Esophagus squamous epithelium (tissue), 4 donors: ENCODE data around the gene KMT2C.

ENCODE experiments used
- CTCF ChIP-seq, 6 experiments: fragments of 450-650 bp in 4 of 6; fragments of 200-600 bp in 2 of 6; sonication (generic) in 2 of 6; IDR thresholded peaks; one replicate each; pipeline ENCODE4 v1.5.1; 2016 to 2019; ENCODE audit warnings: antibody characterized with exemption in 6 of 6, mild to moderate bottlenecking in 4 of 6, moderate library complexity in 4 of 6
- POLR2A ChIP-seq, 4 donors: fragments of 450-650 bp; IDR thresholded peaks; one replicate each; pipeline ENCODE4 v1.6.1; 2017; ENCODE audit warnings: antibody characterized with exemption in 4 of 4, mild to moderate bottlenecking in 4 of 4, moderate library complexity in 3 of 4

- TF ChIP-seq CTCF (IDR thresholded peaks at IDR 0.05) (no peak), POLR2A (IDR thresholded peaks at IDR 0.05) (no peak)
Measured at GRCh38 chr7:152196391-152196790, 239.4 kb downstream of the KMT2C start.
